HG03469 (cell line): ENCODE results near the gene SHANK3.

Experiments used
- ATAC-seq: cut with Tn5 transposase; IDR thresholded peaks from one replicate; pipeline ENCODE4 v1.9.1; 2021; ENCODE audit warnings: mild to moderate bottlenecking, moderate library complexity, moderate number of reproducible peaks; ENCODE audit not compliant: unreplicated experiment

SHANK3 gene

DNA sequence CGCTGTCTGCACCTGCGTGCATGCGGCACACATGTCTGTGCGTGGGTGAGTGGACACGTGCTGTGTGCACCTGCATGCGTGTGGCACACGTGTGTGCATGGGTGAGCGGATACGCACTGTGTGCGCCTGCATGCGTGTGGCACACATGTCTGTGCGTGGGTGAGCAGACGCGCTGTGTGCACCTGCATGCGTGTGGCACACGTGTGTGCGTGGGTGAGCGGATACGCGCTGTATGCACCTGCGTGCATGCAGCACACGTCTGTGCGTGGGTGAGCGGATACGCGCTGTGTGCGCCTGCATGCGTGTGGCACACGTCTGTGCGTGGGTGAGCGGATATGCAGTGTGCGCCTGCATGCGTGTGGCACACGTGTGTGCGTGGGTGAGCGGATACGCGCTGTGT is 38.3 kb downstream of the SHANK3 start:
- ATAC-seq, result no peak

GRCh38 chr22:50711446-50712340 is 39.1 kb downstream of the SHANK3 start:
- ATAC-seq, result no peak

GRCh38 chr22:50712341-50713007 is 39.9 kb downstream of the SHANK3 start:
- ATAC-seq, result no peak

DNA sequence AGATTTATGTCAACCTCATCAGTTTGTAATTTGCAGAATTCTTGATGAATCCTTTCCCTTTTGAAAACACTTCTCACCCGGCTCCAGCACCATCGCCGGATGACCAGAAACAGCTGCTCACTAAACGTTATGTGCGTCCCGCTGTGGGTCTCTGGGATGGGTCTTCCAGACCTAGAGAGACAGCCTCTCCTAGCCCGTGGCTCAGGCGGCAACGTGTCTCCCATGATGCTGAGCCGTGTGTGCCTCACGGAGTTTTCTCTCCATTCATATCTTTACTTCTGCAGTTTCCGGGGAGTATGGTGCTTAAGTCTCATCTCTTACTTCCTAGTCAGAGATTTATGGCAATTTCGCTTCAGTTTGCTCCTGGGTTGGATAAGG is 40.4 kb downstream of the SHANK3 start:
- no peak for ATAC-seq

GRCh38 chr22:50713571-50714056 is 41.0 kb downstream of the SHANK3 start:
- ATAC-seq, result no peak

DNA sequence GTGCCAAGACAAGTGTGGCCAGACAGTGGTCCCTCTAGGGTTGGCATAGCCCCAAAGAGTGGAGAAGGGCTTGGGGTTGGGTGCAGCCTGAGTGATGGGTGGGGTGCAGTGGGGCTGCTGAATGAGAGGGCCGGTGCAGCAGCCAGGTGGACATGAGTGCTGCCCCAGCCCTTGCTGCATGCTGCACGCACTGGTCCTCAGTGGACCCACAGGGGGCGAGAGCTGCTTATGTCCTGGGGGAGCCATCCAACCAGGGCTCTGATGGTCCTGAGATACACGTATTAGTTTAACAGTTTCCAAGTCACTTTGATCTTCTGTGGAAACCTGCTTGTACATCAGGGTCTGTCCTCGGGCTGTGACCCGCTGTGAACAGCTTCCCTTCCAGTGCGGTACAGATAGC is 41.5 kb downstream of the SHANK3 start:
- no peak for ATAC-seq

- no peak for ATAC-seq
Observed at GRCh38 chr22:50714631-50715179, 42.1 kb downstream of the SHANK3 start.

- ATAC-seq, result no peak
Observed at GRCh38 chr22:50715250-50715649, 42.6 kb downstream of the SHANK3 start.

DNA sequence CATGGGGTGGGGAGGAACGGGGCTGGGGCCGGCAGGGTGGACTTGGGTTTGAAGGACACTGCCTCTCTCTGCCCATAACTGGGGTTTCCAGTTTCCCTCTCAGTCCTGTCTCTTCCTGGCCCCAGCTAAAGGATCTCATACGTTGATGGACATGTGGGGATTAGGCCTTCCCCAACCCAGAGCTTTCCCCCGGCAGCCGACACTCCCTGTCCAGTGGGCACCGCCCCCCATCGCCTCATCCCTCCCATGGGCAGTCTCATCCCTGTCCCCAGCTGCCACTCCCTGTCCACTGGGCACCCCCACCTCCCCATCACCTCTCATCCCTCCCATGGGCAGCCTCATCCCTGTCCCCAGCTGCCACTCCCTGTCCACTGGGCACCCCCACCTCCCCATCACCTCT is 43.2 kb downstream of the SHANK3 start:
- ATAC-seq, result no peak

DNA sequence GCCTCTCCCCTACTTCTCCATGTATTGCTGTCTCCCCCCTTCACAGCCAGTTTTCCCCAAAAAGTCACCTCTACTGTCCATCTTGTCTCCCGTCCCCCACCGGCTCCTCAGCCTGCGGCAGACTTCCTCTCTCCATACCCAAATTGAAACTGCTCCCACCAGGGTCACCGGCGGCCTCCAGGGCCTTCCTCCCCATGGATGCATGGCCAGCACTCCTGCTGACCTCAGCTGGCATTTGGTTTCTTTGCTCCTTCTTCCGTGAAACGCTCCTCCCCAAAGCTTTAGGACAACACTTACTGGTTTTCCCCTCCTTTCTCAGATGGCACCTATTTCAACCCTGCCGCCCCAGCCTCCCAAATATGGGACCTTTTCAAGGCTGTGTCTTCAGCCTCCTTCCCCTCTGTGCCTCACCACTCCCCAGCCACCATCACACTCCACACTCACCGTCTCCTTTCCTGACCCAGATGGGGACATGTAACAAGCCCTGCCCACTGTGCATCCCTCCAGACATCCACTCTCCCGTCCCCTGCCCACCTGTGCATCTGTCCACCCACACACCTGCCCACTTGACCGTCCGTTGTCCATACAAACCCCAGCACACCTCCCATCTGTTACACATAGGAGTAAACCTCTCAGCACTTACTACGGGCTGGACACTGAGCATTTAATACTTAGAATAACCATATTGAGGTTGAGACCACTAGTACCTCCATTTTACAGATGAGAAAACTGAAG is 43.8 kb downstream of the SHANK3 start:
- no peak for ATAC-seq

GRCh38 chr22:50717709-50718351 is 45.2 kb downstream of the SHANK3 start:
- ATAC-seq, result no peak

- no peak for ATAC-seq
Observed at GRCh38 chr22:50718352-50718709, 45.7 kb downstream of the SHANK3 start.

DNA sequence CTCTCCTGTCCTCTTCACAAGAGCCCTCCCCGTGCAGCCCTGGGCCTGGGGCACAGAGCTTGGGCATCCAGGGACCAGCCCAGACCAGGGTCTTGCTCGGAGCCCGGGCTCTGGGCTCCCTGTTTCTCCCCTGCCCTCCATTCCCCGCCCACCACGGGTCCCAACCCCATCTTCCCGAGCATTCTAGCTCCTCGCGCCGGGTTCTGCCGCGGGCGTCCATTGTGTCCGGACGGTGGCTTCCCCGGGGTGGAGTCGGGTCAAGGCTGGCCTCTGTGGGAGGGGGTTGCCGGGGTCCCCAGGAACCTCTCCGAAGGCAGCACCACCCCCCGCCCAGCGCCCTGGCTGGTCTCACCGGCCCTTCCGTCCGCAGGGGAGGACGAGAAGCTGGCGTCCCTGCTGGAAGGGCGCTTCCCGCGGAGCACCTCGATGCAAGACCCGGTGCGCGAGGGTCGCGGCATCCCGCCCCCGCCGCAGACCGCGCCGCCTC is 47.2 kb downstream of the SHANK3 start:
- ATAC-seq, result no peak

- ATAC-seq, result no peak
Observed at GRCh38 chr22:50720301-50721256, 48.0 kb downstream of the SHANK3 start.

- ATAC-seq, result no peak
Observed at GRCh38 chr22:50721257-50721844, 48.7 kb downstream of the SHANK3 start.

- no peak for ATAC-seq
Observed at GRCh38 chr22:50722048-50722701, 49.6 kb downstream of the SHANK3 start.
